ENCODE measurements around the gene KRTAP9-8. TPM values are rescaled to one million over a fixed set of nuclear protein-coding genes. Genes with fewer than 3 reads are reported as not detected.
"Not testable (repeated sequence)": the region's sequence is repeated elsewhere in the genome, so short reads cannot be mapped to it uniquely, and the experiment has no call there.

KRTAP9-8 gene
- total and polyA plus RNA-seq, 9 donors = not detected

- TF ChIP-seq CTCF (IDR thresholded peaks at IDR 0.05) = no peak
- TF ChIP-seq EP300 (IDR thresholded peaks at IDR 0.05) = no peak
Measured at GRCh38 chr17:41263212-41263611, 25.4 kb downstream of the KRTAP9-8 start.

GRCh38 chr17:41264599-41264998 is 26.8 kb downstream of the KRTAP9-8 start:
- no peaks in the 10 kb centered on the region for H3K27me3 ChIP-seq
- no peaks in the 10 kb centered on the region for H3K36me3 ChIP-seq
- H3K27ac ChIP-seq = no peak overlapping the region
- no peaks in the 10 kb centered on the region for H3K4me1 ChIP-seq (ENCODE audit: insufficient read depth)
- DNase-seq = no peak
- intact Hi-C loops (cut with DNase I) = no loop called here
- H3K4me3 ChIP-seq = no peak overlapping the region
- TF ChIP-seq POLR2A (IDR thresholded peaks at IDR 0.05) (no peak), EP300 (IDR thresholded peaks at IDR 0.05) (no peak), CTCF (IDR thresholded peaks at IDR 0.05) (no peak)
- WGBS, 3 donors = 74 to 81% (median 76%) methylated on average over 3 of the region's 3 CpGs
- H3K9me3 ChIP-seq = no peaks in the 10 kb centered on the region

More at GRCh38 chr17:41263212-41263611, 25.4 kb downstream of the KRTAP9-8 start:
- intact Hi-C loops (cut with DNase I) = no loop called here
- 75 to 88% (median 75%) methylated on average over 2 of the region's 2 CpGs for WGBS, 3 donors
- H3K4me3 ChIP-seq = no peak overlapping the region
- H3K9me3 ChIP-seq = no peaks in the 10 kb centered on the region
- H3K4me1 ChIP-seq (ENCODE audit: insufficient read depth) = no peaks in the 10 kb centered on the region
- no peak overlapping the region for H3K27ac ChIP-seq
- DNase-seq = no peak
- no peaks in the 10 kb centered on the region for H3K27me3 ChIP-seq
- H3K36me3 ChIP-seq = no peaks in the 10 kb centered on the region

- H3K4me3 ChIP-seq = no peak within 1 kb of the TSS
- WGBS, 3 donors = 31 to 45% (median 37%) methylated on average over 2 of the region's 2 CpGs
- H3K27ac ChIP-seq = no peak within 1 kb of the TSS
- intact Hi-C loops (cut with DNase I) = no loop called here
- H3K4me1 ChIP-seq (ENCODE audit: insufficient read depth) = no peaks in the 10 kb centered on the region
- no peaks in the 10 kb centered on the region for H3K27me3 ChIP-seq
- DNase-seq = no peak
- H3K36me3 ChIP-seq = no peaks in the 10 kb centered on the region
- TF ChIP-seq POLR2A (IDR thresholded peaks at IDR 0.05) = no peak
- TF ChIP-seq EP300 (IDR thresholded peaks at IDR 0.05) = no peak
- TF ChIP-seq CTCF (IDR thresholded peaks at IDR 0.05) = no peak
- H3K9me3 ChIP-seq = no peaks in the 10 kb centered on the region
Measured at GRCh38 chr17:41265078-41265477, 27.3 kb downstream of the KRTAP9-8 start, which contains the start of gene KRTAP9-6. Gene KRTAP9-6 (plus strand): TSS chr17:41265378. CDS start chr17:41265378, 0 bp downstream.

GRCh38 chr17:41267711-41268110 is 29.9 kb downstream of the KRTAP9-8 start:
- H3K9me3 ChIP-seq = no peaks in the 10 kb centered on the region
- no peaks in the 10 kb centered on the region for H3K27me3 ChIP-seq
- TF ChIP-seq POLR2A (IDR thresholded peaks at IDR 0.05) = no peak
- TF ChIP-seq EP300 (IDR thresholded peaks at IDR 0.05) = no peak
- no peak for TF ChIP-seq CTCF (IDR thresholded peaks at IDR 0.05)
- H3K4me1 ChIP-seq (ENCODE audit: insufficient read depth) = no peaks in the 10 kb centered on the region
- no peaks in the 10 kb centered on the region for H3K36me3 ChIP-seq
- no peak overlapping the region for H3K27ac ChIP-seq
- intact Hi-C loops (cut with DNase I) = no loop called here
- 83 to 90% (median 88%) methylated on average over 3 of the region's 3 CpGs for WGBS, 3 donors
- DNase-seq = no peak
- no peak overlapping the region for H3K4me3 ChIP-seq

- H3K36me3 ChIP-seq; H3K27me3 ChIP-seq; H3K4me3 ChIP-seq; intact Hi-C loops (cut with DNase I); DNase-seq; H3K4me1 ChIP-seq (ENCODE audit: insufficient read depth); H3K9me3 ChIP-seq; H3K27ac ChIP-seq: not testable (repeated sequence)
- WGBS, 3 donors = 48 to 57% (median 50%) methylated on average over 1 of the region's 1 CpG
Measured at GRCh38 chr17:41271323-41271722, 33.5 kb downstream of the KRTAP9-8 start.

All from ovary (tissue), 9 donors.